NCI-H2196 (cell line): Measurements from ENCODE around the gene SAG.
"Not testable (repeated sequence)": the region's sequence is repeated elsewhere in the genome, so short reads cannot be mapped to it uniquely, and the experiment has no call there.

Source experiments
- DNase-seq: peaks from one replicate; lab custom pipeline; 2025; ENCODE audit not compliant: unreplicated experiment; lab: John Stamatoyannopoulos, UW

SAG gene

GRCh38 chr2:233328922-233329321 is 21.3 kb downstream of the SAG start:
- DNase-seq = no peak

- no peak for DNase-seq
These were observed 22.0 kb downstream of the SAG start for GRCh38 chr2:233329489-233330135.

GRCh38 chr2:233331536-233331935 is 23.9 kb downstream of the SAG start:
- no peak for DNase-seq

GRCh38 chr2:233332125-233332524 is 24.5 kb downstream of the SAG start:
- no peak for DNase-seq

GRCh38 chr2:233334915-233335314 is 27.3 kb downstream of the SAG start:
- DNase-seq = no peak

- not testable (repeated sequence) for DNase-seq
These were observed 28.5 kb downstream of the SAG start for GRCh38 chr2:233336091-233336490.

- DNase-seq = no peak
These were observed 28.9 kb downstream of the SAG start for GRCh38 chr2:233336541-233336940.

- no peak for DNase-seq
These were observed 30.4 kb downstream of the SAG start for GRCh38 chr2:233338046-233338445.

- DNase-seq = no peak
These were observed 31.3 kb downstream of the SAG start for GRCh38 chr2:233338812-233339368.

- DNase-seq = no peak
These were observed 31.8 kb downstream of the SAG start for GRCh38 chr2:233339427-233339826.

GRCh38 chr2:233341296-233341695 is 33.7 kb downstream of the SAG start:
- DNase-seq = no peak

- DNase-seq = no peak
These were observed 34.7 kb downstream of the SAG start for GRCh38 chr2:233342301-233342700.

- no peak for DNase-seq
These were observed 35.6 kb downstream of the SAG start for GRCh38 chr2:233343171-233343705.

- DNase-seq = no peak
These were observed 38.8 kb downstream of the SAG start for GRCh38 chr2:233346376-233346775.

- no peak for DNase-seq
These were observed 39.3 kb downstream of the SAG start for GRCh38 chr2:233346930-233347329.

GRCh38 chr2:233349005-233349998 is 41.7 kb downstream of the SAG start:
- DNase-seq = peak; percentile 72

GRCh38 chr2:233350708-233351107 is 43.1 kb downstream of the SAG start:
- DNase-seq = peak; percentile 30

GRCh38 chr2:233351423-233351822 is 43.8 kb downstream of the SAG start:
- DNase-seq = no peak

GRCh38 chr2:233352141-233352842 is 44.7 kb downstream of the SAG start:
- DNase-seq = no peak

- DNase-seq = no peak
These were observed 45.6 kb downstream of the SAG start for GRCh38 chr2:233353101-233353768.
